WTC11 (cell line): Measurements from ENCODE around the gene PALS1. TPM values are rescaled to one million over a fixed set of nuclear protein-coding genes. Genes with fewer than 3 reads are reported as not detected.

ENCODE experiments used
- ATAC-seq: fragments of 200-7000 bp; cut with Tn5 transposase; 2 replicates; pipeline ENCODE4 v1.10.0; 2021; ENCODE audit warnings: mild to moderate bottlenecking, moderate library complexity
- CTCF ChIA-PET: fragments of 300-600 bp; sonication (Branson Sonifier 250); formaldehyde crosslinking; loops from one replicate; lab custom pipeline; 2021; ENCODE audit warnings: antibody characterized with exemption; lab: Charles Lee
- POLR2A ChIA-PET: fragments of 350-600 bp; sonication (Branson Sonifier 250); formaldehyde crosslinking; loops from one replicate; lab custom pipeline; 2021; ENCODE audit warnings: antibody characterized with exemption; lab: Charles Lee
- DNase-seq: peaks from one replicate; pipeline ENCODE4 v3.0.0; 2021; ENCODE audit warnings: low spot score
- H3K27ac Mint-ChIP-seq: 2 replicates; pipeline ENCODE4 v1.8.0; 2021; ENCODE audit warnings: mixed read lengths
- H3K27me3 Mint-ChIP-seq: 2 replicates; pipeline ENCODE4 v1.8.0; 2021; ENCODE audit warnings: low read depth, mild to moderate bottlenecking, moderate library complexity, mixed read lengths
- H3K36me3 Mint-ChIP-seq: 2 replicates; pipeline ENCODE4 v1.8.0; 2021; ENCODE audit warnings: mixed read lengths
- H3K4me1 Mint-ChIP-seq: 2 replicates; pipeline ENCODE4 v1.8.0; 2022; ENCODE audit warnings: mixed read lengths
- H3K4me3 Mint-ChIP-seq: 2 replicates; pipeline ENCODE4 v1.8.0; 2021; ENCODE audit warnings: mild to moderate bottlenecking, moderate library complexity, mixed read lengths
- H3K9me3 Mint-ChIP-seq: 2 replicates; pipeline ENCODE4 v1.8.0; 2021; ENCODE audit warnings: mixed read lengths
- ATF1 ChIP-seq: sonication (generic); formaldehyde crosslinking; IDR thresholded peaks from 2 replicates; pipeline ENCODE4 v1.8.1; 2023; ENCODE audit warnings: mild to moderate bottlenecking, moderate library complexity, missing genetic modification reagents
- CREM ChIP-seq: sonication (generic); formaldehyde crosslinking; IDR thresholded peaks from 2 replicates; pipeline ENCODE4 v1.8.1; 2022; ENCODE audit warnings: mild to moderate bottlenecking, missing genetic modification reagents, moderate library complexity
- FOXJ3 ChIP-seq: sonication (generic); formaldehyde crosslinking; IDR thresholded peaks from 2 replicates; pipeline ENCODE4 v1.9.0; 2021; ENCODE audit warnings: missing genetic modification reagents, mild to moderate bottlenecking, borderline replicate concordance
- GRHL2 ChIP-seq: fragments of 250-450 bp; sonication (Bioruptor Pico); IDR thresholded peaks from 2 replicates; pipeline ENCODE4 v1.8.0; 2022; ENCODE audit warnings: mild to moderate bottlenecking, moderate library complexity; ENCODE audit not compliant: insufficient replicate concordance, severe bottlenecking
- GTF2I ChIP-seq: fragments of 250-450 bp; sonication (Bioruptor Pico); conservative IDR thresholded peaks from 2 replicates; pipeline ENCODE4 v1.4.0; 2021; ENCODE audit warnings: mild to moderate bottlenecking
- IRF2 ChIP-seq: sonication (generic); formaldehyde crosslinking; IDR thresholded peaks from 2 replicates; pipeline ENCODE4 v1.8.0; 2022; ENCODE audit warnings: low read depth, missing genetic modification reagents, borderline replicate concordance
- JUN ChIP-seq: sonication (generic); formaldehyde crosslinking; IDR thresholded peaks from 2 replicates; pipeline ENCODE4 v1.8.0; 2023; ENCODE audit warnings: mild to moderate bottlenecking, missing genetic modification reagents
- NFATC4 ChIP-seq: fragments of 250-450 bp; sonication (Bioruptor Pico); IDR thresholded peaks from 2 replicates; pipeline ENCODE4 v1.9.0; 2021; ENCODE audit warnings: mild to moderate bottlenecking
- NFE2L1 ChIP-seq: sonication (generic); formaldehyde crosslinking; IDR thresholded peaks from 2 replicates; pipeline ENCODE4 v1.8.1; 2023; ENCODE audit warnings: missing genetic modification reagents
- NFYB ChIP-seq: sonication (generic); formaldehyde crosslinking; conservative IDR thresholded peaks from 2 replicates; pipeline ENCODE4 v1.8.0; 2022; ENCODE audit warnings: low read depth, missing genetic modification reagents
- PRRX2 ChIP-seq: fragments of 250-450 bp; sonication (Bioruptor Pico); IDR thresholded peaks from 2 replicates; pipeline ENCODE4 v1.8.0; 2021; ENCODE audit warnings: mild to moderate bottlenecking
- RORB ChIP-seq: fragments of 250-450 bp; sonication (Bioruptor Pico); IDR thresholded peaks from 2 replicates; pipeline ENCODE4 v1.9.0; 2021; ENCODE audit warnings: mild to moderate bottlenecking
- SMAD3 ChIP-seq: sonication (generic); formaldehyde crosslinking; IDR thresholded peaks from 2 replicates; pipeline ENCODE4 v1.8.0; 2022; ENCODE audit warnings: missing genetic modification reagents, mild to moderate bottlenecking, borderline replicate concordance
- SP1 ChIP-seq: sonication (generic); formaldehyde crosslinking; conservative IDR thresholded peaks from 2 replicates; pipeline ENCODE4 v1.8.1; 2022; ENCODE audit warnings: missing genetic modification reagents
- ZNF138 ChIP-seq: sonication (generic); formaldehyde crosslinking; conservative IDR thresholded peaks from 2 replicates; pipeline ENCODE4 v1.8.1; 2022; ENCODE audit warnings: mild to moderate bottlenecking, moderate library complexity, missing genetic modification reagents
- ZNF317 ChIP-seq: sonication (generic); formaldehyde crosslinking; IDR thresholded peaks from 2 replicates; pipeline ENCODE4 v1.8.1; 2023; ENCODE audit warnings: low read depth, mild to moderate bottlenecking, moderate library complexity, missing genetic modification reagents, borderline replicate concordance
- ZNF671 ChIP-seq: fragments of 250-450 bp; sonication (Bioruptor Pico); IDR thresholded peaks from 2 replicates; pipeline ENCODE4 v1.8.0; 2021; ENCODE audit warnings: mild to moderate bottlenecking
- total RNA-seq: library from RNA; stranded (reverse); gene quantifications from 3 replicates; pipeline ENCODE4 v1.2.3, GENCODE V29; 2021
- TF ChIP-seq, protein P1 (sequence below): sonication (generic); formaldehyde crosslinking; IDR thresholded peaks from 2 replicates; pipeline ENCODE4 v1.8.1; 2022; ENCODE audit warnings: mild to moderate bottlenecking, missing genetic modification reagents, moderate library complexity, borderline replicate concordance
- TF ChIP-seq, protein P2 (sequence below): sonication (generic); formaldehyde crosslinking; IDR thresholded peaks from 2 replicates; pipeline ENCODE4 v1.8.1; 2022; ENCODE audit warnings: missing genetic modification reagents, borderline replicate concordance
- TF ChIP-seq, protein P3 (sequence below): sonication (generic); formaldehyde crosslinking; IDR thresholded peaks from 2 replicates; pipeline ENCODE4 v1.8.1; 2023; ENCODE audit warnings: mild to moderate bottlenecking, moderate library complexity, missing genetic modification reagents
- TF ChIP-seq, protein P4 (sequence below): sonication (generic); formaldehyde crosslinking; IDR thresholded peaks from 2 replicates; pipeline ENCODE4 v1.8.0; 2022; ENCODE audit warnings: mild to moderate bottlenecking, missing genetic modification reagents
- TF ChIP-seq, protein P5 (sequence below): fragments of 200-600 bp; IDR thresholded peaks from 2 replicates; pipeline ENCODE4 v1.8.0; 2022; ENCODE audit warnings: antibody characterized with exemption
- TF ChIP-seq, protein P6 (sequence below): fragments of 250-450 bp; sonication (Bioruptor Pico); conservative IDR thresholded peaks from 2 replicates; pipeline ENCODE4 v1.9.0; 2021; ENCODE audit warnings: mild to moderate bottlenecking
- TF ChIP-seq, protein P7 (sequence below): sonication (generic); formaldehyde crosslinking; IDR thresholded peaks from 2 replicates; pipeline ENCODE4 v1.8.0; 2022; ENCODE audit warnings: mild to moderate bottlenecking, missing genetic modification reagents

PALS1 gene
- total RNA-seq, 1 experiment from 2014 or later: 18.0 TPM

DNA sequence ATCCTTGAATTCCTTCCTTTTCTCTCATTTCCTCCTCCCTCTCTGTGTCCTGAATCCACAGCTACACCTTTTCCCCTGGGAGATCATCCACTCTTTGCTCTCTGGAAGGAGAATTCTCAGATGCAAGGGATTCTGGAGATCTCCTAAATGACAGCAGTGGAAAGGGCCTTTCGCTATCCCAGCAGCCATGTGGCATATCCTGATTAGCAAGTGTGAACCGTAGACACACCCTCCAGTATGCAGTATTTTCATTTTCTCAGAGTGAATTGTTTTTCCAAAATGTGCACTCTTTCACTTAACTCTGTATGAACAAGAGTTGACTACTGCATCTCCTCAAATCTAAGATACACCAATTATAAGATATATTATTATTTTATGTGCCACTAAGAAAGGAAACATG lies 46.0 kb upstream of the PALS1 start:
- no peaks in the 10 kb centered on the region for H3K27me3 Mint-ChIP-seq
- CTCF ChIA-PET: interaction anchor here (0.7 kb wide), 1 partner anchor 163 kb away, joined by 3 read pairs; no protein-coding TSS in a partner anchor
- H3K4me3 Mint-ChIP-seq: no peak overlapping the region
- H3K9me3 Mint-ChIP-seq: no peaks in the 10 kb centered on the region
- no peaks in the 10 kb centered on the region for H3K4me1 Mint-ChIP-seq
- H3K36me3 Mint-ChIP-seq: no peaks in the 10 kb centered on the region
- POLR2A ChIA-PET: no interaction called here
- H3K27ac Mint-ChIP-seq: no peak overlapping the region
- no peak for TF ChIP-seq ZNF317 (CRISPR knock-in tag)
- TF ChIP-seq, protein P1, sequence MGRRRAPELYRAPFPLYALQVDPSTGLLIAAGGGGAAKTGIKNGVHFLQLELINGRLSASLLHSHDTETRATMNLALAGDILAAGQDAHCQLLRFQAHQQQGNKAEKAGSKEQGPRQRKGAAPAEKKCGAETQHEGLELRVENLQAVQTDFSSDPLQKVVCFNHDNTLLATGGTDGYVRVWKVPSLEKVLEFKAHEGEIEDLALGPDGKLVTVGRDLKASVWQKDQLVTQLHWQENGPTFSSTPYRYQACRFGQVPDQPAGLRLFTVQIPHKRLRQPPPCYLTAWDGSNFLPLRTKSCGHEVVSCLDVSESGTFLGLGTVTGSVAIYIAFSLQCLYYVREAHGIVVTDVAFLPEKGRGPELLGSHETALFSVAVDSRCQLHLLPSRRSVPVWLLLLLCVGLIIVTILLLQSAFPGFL: no peak
- TF ChIP-seq, protein P2, sequence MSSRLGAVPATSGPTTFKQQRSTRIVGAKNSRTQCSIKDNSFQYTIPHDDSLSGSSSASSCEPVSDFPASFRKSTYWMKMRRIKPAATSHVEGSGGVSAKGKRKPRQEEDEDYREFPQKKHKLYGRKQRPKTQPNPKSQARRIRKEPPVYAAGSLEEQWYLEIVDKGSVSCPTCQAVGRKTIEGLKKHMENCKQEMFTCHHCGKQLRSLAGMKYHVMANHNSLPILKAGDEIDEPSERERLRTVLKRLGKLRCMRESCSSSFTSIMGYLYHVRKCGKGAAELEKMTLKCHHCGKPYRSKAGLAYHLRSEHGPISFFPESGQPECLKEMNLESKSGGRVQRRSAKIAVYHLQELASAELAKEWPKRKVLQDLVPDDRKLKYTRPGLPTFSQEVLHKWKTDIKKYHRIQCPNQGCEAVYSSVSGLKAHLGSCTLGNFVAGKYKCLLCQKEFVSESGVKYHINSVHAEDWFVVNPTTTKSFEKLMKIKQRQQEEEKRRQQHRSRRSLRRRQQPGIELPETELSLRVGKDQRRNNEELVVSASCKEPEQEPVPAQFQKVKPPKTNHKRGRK: no peak
- TF ChIP-seq IRF2 (CRISPR knock-in tag): no peak
- no peak for TF ChIP-seq PRRX2 (CRISPR knock-in tag)
- TF ChIP-seq, all 79 proteins: peak for 0
- no peak for ATAC-seq
- no peak for DNase-seq

DNA sequence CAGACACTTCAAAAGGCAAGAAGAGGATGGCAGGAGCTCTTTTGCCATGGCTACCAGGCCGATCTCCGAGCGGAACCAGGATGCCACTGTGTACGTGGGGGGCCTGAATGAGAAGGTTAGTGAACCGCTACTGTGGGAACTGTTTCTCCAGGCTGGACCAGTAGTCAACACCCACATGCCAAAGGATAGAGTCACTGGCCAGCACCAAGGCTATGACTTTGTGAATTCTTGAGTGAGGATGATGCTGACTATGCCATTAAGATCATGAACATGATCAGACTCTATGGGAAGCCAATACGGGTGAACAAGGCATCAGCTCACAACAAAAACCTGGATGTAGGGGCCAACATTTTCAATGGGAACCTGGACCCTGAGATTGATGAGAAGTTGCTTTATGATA lies 42.2 kb upstream of the PALS1 start:
- ChIA-PET CTCF (no interaction called here), POLR2A (no interaction called here)
- Mint-ChIP-seq H3K9me3 (no peaks in the 10 kb centered on the region), H3K4me1 (no peaks in the 10 kb centered on the region), H3K36me3 (no peaks in the 10 kb centered on the region), H3K4me3 (no peak overlapping the region), H3K27ac (no peak overlapping the region), H3K27me3 (no peaks in the 10 kb centered on the region)
- TF ChIP-seq, protein P2: no peak
- TF ChIP-seq, protein P3, sequence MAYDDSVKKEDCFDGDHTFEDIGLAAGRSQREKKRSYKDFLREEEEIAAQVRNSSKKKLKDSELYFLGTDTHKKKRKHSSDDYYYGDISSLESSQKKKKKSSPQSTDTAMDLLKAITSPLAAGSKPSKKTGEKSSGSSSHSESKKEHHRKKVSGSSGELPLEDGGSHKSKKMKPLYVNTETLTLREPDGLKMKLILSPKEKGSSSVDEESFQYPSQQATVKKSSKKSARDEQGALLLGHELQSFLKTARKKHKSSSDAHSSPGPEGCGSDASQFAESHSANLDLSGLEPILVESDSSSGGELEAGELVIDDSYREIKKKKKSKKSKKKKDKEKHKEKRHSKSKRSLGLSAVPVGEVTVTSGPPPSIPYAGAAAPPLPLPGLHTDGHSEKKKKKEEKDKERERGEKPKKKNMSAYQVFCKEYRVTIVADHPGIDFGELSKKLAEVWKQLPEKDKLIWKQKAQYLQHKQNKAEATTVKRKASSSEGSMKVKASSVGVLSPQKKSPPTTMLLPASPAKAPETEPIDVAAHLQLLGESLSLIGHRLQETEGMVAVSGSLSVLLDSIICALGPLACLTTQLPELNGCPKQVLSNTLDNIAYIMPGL (CRISPR knock-in tag): no peak
- no peak for TF ChIP-seq ZNF138 (CRISPR knock-in tag)
- TF ChIP-seq NFE2L1: no peak
- no peak for TF ChIP-seq FOXJ3 (CRISPR knock-in tag)
- TF ChIP-seq RORB: no peak
- TF ChIP-seq NFATC4 (CRISPR knock-in tag): no peak
- TF ChIP-seq, protein P4, sequence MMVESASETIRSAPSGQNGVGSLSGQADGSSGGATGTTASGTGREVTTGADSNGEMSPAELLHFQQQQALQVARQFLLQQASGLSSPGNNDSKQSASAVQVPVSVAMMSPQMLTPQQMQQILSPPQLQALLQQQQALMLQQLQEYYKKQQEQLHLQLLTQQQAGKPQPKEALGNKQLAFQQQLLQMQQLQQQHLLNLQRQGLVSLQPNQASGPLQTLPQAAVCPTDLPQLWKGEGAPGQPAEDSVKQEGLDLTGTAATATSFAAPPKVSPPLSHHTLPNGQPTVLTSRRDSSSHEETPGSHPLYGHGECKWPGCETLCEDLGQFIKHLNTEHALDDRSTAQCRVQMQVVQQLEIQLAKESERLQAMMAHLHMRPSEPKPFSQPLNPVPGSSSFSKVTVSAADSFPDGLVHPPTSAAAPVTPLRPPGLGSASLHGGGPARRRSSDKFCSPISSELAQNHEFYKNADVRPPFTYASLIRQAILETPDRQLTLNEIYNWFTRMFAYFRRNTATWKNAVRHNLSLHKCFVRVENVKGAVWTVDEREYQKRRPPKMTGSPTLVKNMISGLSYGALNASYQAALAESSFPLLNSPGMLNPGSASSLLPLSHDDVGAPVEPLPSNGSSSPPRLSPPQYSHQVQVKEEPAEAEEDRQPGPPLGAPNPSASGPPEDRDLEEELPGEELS (CRISPR knock-in tag): no peak
- TF ChIP-seq, protein P5, sequence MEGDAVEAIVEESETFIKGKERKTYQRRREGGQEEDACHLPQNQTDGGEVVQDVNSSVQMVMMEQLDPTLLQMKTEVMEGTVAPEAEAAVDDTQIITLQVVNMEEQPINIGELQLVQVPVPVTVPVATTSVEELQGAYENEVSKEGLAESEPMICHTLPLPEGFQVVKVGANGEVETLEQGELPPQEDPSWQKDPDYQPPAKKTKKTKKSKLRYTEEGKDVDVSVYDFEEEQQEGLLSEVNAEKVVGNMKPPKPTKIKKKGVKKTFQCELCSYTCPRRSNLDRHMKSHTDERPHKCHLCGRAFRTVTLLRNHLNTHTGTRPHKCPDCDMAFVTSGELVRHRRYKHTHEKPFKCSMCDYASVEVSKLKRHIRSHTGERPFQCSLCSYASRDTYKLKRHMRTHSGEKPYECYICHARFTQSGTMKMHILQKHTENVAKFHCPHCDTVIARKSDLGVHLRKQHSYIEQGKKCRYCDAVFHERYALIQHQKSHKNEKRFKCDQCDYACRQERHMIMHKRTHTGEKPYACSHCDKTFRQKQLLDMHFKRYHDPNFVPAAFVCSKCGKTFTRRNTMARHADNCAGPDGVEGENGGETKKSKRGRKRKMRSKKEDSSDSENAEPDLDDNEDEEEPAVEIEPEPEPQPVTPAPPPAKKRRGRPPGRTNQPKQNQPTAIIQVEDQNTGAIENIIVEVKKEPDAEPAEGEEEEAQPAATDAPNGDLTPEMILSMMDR: no peak
- no peak for TF ChIP-seq ZNF671 (CRISPR knock-in tag)
- no peak for TF ChIP-seq NFYB (CRISPR knock-in tag)
- TF ChIP-seq JUN (CRISPR knock-in tag): no peak
- TF ChIP-seq ATF1 (CRISPR knock-in tag): no peak
- TF ChIP-seq, protein P6, sequence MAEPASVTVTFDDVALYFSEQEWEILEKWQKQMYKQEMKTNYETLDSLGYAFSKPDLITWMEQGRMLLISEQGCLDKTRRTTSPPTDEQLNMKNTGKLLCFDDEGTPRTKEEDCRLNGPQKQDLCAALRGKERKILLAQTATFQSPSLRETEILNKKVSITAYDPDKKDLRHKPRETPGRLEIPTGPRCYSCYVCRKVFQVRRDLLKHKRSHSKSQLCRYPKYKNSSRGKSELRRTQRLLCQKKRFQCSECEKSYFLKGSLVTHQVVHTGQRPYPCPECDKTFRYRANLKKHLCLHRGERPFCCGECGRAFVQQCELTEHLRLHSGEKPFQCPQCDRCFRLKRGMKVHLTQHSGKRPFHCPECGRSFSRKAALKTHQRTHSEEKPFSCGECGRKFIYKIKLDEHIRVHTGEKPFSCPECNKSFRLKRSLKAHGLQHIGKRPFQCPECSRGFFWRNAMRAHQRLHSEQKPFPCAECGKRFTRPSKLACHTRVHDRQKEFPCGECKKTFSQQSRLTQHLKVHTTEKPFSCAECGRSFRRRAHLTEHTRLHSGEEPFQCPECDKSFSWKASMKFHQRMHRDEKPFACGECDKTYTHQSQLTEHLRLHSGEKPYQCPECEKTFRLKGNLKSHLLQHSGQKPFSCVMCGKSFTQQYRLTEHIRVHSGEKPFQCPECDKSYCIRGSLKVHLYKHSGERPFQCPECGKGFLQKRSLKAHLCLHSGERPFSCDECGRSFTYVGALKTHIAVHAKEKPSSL (CRISPR knock-in tag): no peak
- no peak for TF ChIP-seq SMAD3 (CRISPR knock-in tag)
- no peak for TF ChIP-seq CREM
- no peak for TF ChIP-seq SP1
- TF ChIP-seq, protein P7, sequence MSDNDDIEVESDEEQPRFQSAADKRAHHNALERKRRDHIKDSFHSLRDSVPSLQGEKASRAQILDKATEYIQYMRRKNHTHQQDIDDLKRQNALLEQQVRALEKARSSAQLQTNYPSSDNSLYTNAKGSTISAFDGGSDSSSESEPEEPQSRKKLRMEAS (CRISPR knock-in tag): no peak
- no peak for TF ChIP-seq GTF2I (CRISPR knock-in tag)
- TF ChIP-seq GRHL2: no peak
- no peak for ATAC-seq
- DNase-seq: no peak
